HUES64 (cell line): Measurements from ENCODE around the gene NCOA1.

Experiments
- H3K27ac ChIP-seq: 2 replicates; pipeline ENCODE4 v1.7.0; 2013; ENCODE audit warnings: low read depth, low read length, inconsistent platforms
- H3K27me3 ChIP-seq: 2 replicates; pipeline ENCODE4 v1.6.1; 2013; ENCODE audit warnings: mild to moderate bottlenecking, low read length; ENCODE audit not compliant: insufficient read depth
- H3K36me3 ChIP-seq: 2 replicates; pipeline ENCODE4 v1.6.1; 2013; ENCODE audit warnings: mild to moderate bottlenecking, low read length; ENCODE audit not compliant: insufficient read depth
- H3K4me1 ChIP-seq: 2 replicates; pipeline ENCODE4 v1.6.1; 2013; ENCODE audit warnings: mild to moderate bottlenecking, low read length, moderate library complexity; ENCODE audit not compliant: insufficient read depth
- H3K4me3 ChIP-seq: 2 replicates; pipeline ENCODE4 v1.5.1; 2013; ENCODE audit warnings: mild to moderate bottlenecking, low read length, moderate library complexity
- H3K9ac ChIP-seq: 2 replicates; pipeline ENCODE4 v1.6.1; 2013; ENCODE audit warnings: mild to moderate bottlenecking, low read depth, low read length
- H3K9me3 ChIP-seq: 2 replicates; pipeline ENCODE4 v1.6.1; 2013; ENCODE audit warnings: low read depth, low read length; ENCODE audit not compliant: insufficient read depth
- WGBS: fragments of 150-250, 120-280 bp; methylation state at CpG from one replicate; pipeline ENCODE4 v1.1.7; 2013; ENCODE audit warnings: missing lambda C conversion rate; 5-methylcytosine and 5-hydroxymethylcytosine counted together

The NCOA1 gene

DNA sequence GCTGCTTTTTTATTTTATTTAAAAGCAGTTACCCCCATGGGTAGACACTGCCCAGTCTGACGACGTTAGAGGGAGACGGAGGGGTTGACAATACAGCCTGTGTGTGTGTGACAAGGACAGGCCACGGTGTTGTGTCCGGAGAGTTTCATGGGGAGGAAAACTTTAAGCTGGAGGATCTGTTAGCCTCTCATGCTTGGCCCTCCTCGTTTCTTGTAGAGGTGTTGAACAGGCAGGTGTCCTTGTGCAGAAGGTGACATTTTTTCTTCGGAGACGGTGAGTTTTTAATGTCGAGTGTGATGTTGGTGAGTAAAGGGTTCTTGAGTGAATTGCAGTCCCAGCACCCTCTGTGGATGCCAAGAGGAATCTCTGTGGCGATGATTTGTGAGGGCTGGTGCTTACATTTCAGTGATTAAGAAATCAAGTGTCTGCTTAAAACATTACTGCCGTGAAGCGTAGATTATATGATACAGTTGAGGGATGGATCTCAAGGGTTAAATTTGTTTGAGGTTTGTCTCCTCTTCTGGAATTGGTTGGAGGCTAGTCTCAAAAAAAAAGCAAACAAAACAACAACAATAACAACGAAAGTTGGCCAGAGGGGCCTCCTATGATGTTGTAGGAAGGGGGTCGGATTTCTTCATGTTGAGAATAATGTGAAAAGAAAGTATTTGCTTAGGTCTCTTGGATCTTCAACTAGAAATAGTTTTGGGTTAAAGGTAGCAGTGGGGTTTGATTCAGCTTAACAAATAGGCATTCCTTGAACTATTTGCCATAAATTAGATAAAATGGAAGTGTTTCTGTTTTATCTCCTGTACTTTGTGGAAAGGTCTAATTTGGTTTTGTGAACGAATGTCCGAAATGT, 1.6 kb downstream of the NCOA1 start:
- peaks cover 15% of the 10 kb centered on the region for H3K27me3 ChIP-seq
- no peaks in the 10 kb centered on the region for H3K9me3 ChIP-seq
- peaks cover 20% of the 10 kb centered on the region for H3K4me1 ChIP-seq
- WGBS = 33% methylated on average over 16 of the region's 16 CpGs
- H3K36me3 ChIP-seq = no peaks in the 10 kb centered on the region
- peak overlapping the region; percentile 18; the same call in 1 of the 2 replicates for H3K9ac ChIP-seq
- peak overlapping the region; percentile 83 for H3K4me3 ChIP-seq
- no peak overlapping the region for H3K27ac ChIP-seq

- Histone ChIP-seq H3K9me3 (no peaks in the 10 kb centered on the region), H3K27me3 (peaks cover 15% of the 10 kb centered on the region), H3K4me3 (no peak overlapping the region), H3K36me3 (no peaks in the 10 kb centered on the region), H3K4me1 (peaks cover 20% of the 10 kb centered on the region), H3K9ac (no peak overlapping the region), H3K27ac (no peak overlapping the region)
- WGBS = 100% methylated on average over 1 of the region's 1 CpG
Observed at GRCh38 chr2:24493713-24494112, 2.7 kb downstream of the NCOA1 start.

- Histone ChIP-seq H3K9me3 (no peaks in the 10 kb centered on the region), H3K9ac (no peak overlapping the region), H3K4me1 (peaks cover 17% of the 10 kb centered on the region), H3K4me3 (no peak overlapping the region), H3K27me3 (peaks cover 15% of the 10 kb centered on the region), H3K36me3 (no peaks in the 10 kb centered on the region), H3K27ac (no peak overlapping the region)
- WGBS = 95% methylated on average over 6 of the region's 7 CpGs
Observed at GRCh38 chr2:24494410-24494809, 3.4 kb downstream of the NCOA1 start.

GRCh38 chr2:24495451-24495850, 4.4 kb downstream of the NCOA1 start:
- Histone ChIP-seq H3K27ac (no peak overlapping the region), H3K4me3 (no peak overlapping the region), H3K27me3 (peaks cover 15% of the 10 kb centered on the region), H3K4me1 (peaks cover 12% of the 10 kb centered on the region), H3K9me3 (no peaks in the 10 kb centered on the region), H3K36me3 (no peaks in the 10 kb centered on the region), H3K9ac (no peak overlapping the region)
- whole genome bisulfite sequencing = 97% methylated on average over 2 of the region's 4 CpGs

DNA sequence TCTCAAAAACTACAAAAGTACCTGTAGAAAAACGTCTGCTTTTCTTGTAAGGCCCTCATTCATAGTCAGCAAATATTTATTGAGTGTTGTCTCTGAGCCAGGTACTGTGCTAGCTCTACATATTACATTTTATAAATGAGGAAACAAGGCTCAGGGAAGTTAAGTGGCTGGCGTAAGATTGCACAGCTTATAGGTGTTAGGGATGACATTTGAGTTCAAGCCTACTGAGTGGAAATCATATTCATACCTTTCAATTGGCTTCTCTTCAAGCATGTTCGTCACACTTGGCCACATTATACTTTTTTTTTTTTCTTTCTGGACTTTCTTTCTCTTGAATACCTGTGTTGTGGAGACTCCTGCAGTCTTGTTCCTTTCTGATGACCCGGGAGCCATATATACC, 5.9 kb downstream of the NCOA1 start:
- Histone ChIP-seq H3K4me3 (no peak overlapping the region), H3K27me3 (peaks cover 14% of the 10 kb centered on the region), H3K27ac (no peak overlapping the region), H3K9me3 (no peaks in the 10 kb centered on the region), H3K4me1 (peaks cover 18% of the 10 kb centered on the region), H3K36me3 (no peaks in the 10 kb centered on the region), H3K9ac (no peak overlapping the region)
- 91% methylated on average over 2 of the region's 4 CpGs for WGBS

GRCh38 chr2:24497685-24498084, 6.6 kb downstream of the NCOA1 start:
- peaks cover 15% of the 10 kb centered on the region for H3K4me1 ChIP-seq
- H3K9ac ChIP-seq = no peak overlapping the region
- no peaks in the 10 kb centered on the region for H3K9me3 ChIP-seq

GRCh38 chr2:24498121-24498520, 7.1 kb downstream of the NCOA1 start:
- WGBS = 93% methylated on average over 4 of the region's 4 CpGs
- H3K9ac ChIP-seq = no peak overlapping the region
- no peaks in the 10 kb centered on the region for H3K36me3 ChIP-seq
- no peak overlapping the region for H3K4me3 ChIP-seq
- no peak overlapping the region for H3K27ac ChIP-seq
- peaks cover 2% of the 10 kb centered on the region for H3K27me3 ChIP-seq
- peaks cover 11% of the 10 kb centered on the region for H3K4me1 ChIP-seq
- H3K9me3 ChIP-seq = no peaks in the 10 kb centered on the region

More at GRCh38 chr2:24497685-24498084, 6.6 kb downstream of the NCOA1 start:
- no peaks in the 10 kb centered on the region for H3K36me3 ChIP-seq
- peaks cover 6% of the 10 kb centered on the region for H3K27me3 ChIP-seq
- H3K27ac ChIP-seq = no peak overlapping the region
- no peak overlapping the region for H3K4me3 ChIP-seq

DNA sequence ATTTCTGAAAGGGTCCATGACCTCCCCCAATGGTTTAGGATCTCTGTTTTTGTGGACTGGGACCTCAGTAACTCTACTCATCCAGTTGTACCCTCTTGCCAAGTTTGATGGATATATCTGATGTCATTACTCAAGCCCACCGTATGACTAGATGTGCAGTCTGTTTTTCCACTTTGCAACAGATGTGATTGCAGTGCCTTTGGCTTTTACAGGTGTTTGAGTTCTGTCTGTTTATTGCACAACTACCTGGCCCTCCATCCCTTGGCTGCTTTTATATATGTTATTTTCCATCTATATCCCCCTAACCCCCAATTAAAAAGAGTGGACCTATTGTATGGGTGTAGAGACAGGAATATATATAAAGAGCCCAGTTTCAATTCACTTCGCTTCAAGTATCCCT, 10.8 kb downstream of the NCOA1 start:
- Histone ChIP-seq H3K27me3 (no peaks in the 10 kb centered on the region), H3K4me1 (peaks cover 9% of the 10 kb centered on the region), H3K27ac (no peak overlapping the region), H3K36me3 (no peaks in the 10 kb centered on the region), H3K4me3 (no peak overlapping the region), H3K9me3 (no peaks in the 10 kb centered on the region), H3K9ac (no peak overlapping the region)
- WGBS = 75% methylated on average over 2 of the region's 2 CpGs

GRCh38 chr2:24505534-24506275, 14.7 kb downstream of the NCOA1 start:
- Histone ChIP-seq H3K9me3 (no peaks in the 10 kb centered on the region), H3K4me3 (no peak overlapping the region), H3K9ac (no peak overlapping the region), H3K27me3 (no peaks in the 10 kb centered on the region), H3K36me3 (no peaks in the 10 kb centered on the region), H3K27ac (no peak overlapping the region), H3K4me1 (peaks cover 9% of the 10 kb centered on the region)
- 95% methylated on average over 6 of the region's 6 CpGs for WGBS

DNA sequence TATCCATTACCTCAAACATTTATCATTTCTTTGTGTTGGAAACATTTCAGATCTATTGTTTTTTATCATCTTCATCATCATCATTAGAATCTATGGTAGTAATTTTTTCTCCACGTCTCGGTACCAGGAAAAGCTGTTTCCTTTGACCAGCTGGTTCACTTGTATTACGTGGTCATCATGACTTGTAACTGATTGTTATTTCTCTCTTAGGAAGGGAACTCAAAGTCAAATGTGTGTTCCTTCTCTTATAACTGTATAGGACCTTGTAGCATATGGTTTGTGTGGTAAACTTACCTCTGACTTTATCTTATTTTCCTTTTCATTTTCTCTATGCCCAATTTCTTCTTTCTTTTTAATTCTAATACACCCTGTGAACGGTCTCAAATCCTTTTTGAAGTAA, 16.5 kb downstream of the NCOA1 start:
- Histone ChIP-seq H3K9ac (no peak overlapping the region), H3K36me3 (no peaks in the 10 kb centered on the region), H3K27ac (no peak overlapping the region), H3K9me3 (no peaks in the 10 kb centered on the region), H3K4me1 (no peaks in the 10 kb centered on the region), H3K27me3 (no peaks in the 10 kb centered on the region), H3K4me3 (no peak overlapping the region)
- WGBS = 98% methylated on average over 4 of the region's 4 CpGs

DNA sequence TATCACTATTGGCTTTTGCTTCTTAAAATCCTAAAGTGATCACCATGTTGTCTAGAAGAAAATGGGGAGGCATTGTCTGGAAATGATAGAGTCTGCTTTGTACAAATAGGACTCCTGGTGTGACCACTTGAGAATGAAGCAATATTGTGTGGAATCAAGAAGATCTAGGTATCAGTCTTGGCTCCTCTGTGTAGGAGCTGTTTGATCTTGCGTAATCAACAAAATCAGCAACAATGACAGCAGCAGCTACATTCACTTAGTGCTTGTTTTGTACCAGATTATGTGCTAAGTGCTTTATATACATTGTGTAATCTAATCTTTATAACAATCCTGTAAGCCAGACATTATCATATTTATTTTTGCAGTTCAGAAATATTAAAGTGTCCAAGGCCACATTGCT, 17.8 kb downstream of the NCOA1 start:
- no peaks in the 10 kb centered on the region for H3K4me1 ChIP-seq
- no peaks in the 10 kb centered on the region for H3K9me3 ChIP-seq
- no peaks in the 10 kb centered on the region for H3K36me3 ChIP-seq
- whole genome bisulfite sequencing = 100% methylated on average over 1 of the region's 1 CpG
- no peak overlapping the region for H3K9ac ChIP-seq
- H3K4me3 ChIP-seq = no peak overlapping the region
- H3K27me3 ChIP-seq = no peaks in the 10 kb centered on the region
- no peak overlapping the region for H3K27ac ChIP-seq
